K562 (cell line): ENCODE measurements around the gene PLA2G2C. TPM values are rescaled to one million over a fixed set of nuclear protein-coding genes. Genes with fewer than 3 reads are reported as not detected.

ENCODE experiments used
- CTCFL ChIP-seq: IDR thresholded peaks from 2 replicates; pipeline ENCODE4 v1.6.1; 2011; ENCODE audit warnings: borderline replicate concordance, low read depth, mild to moderate bottlenecking, moderate library complexity, low read length; ENCODE audit not compliant: insufficient read depth, poor library complexity, severe bottlenecking
- ELK1 ChIP-seq: sonication (generic); formaldehyde crosslinking; IDR thresholded peaks from 2 replicates; pipeline ENCODE4 v1.8.1; 2022; ENCODE audit warnings: missing genetic modification reagents
- ELK3 ChIP-seq: fragments of 450-650 bp; formaldehyde crosslinking; IDR thresholded peaks from 2 replicates; pipeline ENCODE4 v1.4.0; 2020; ENCODE audit warnings: mild to moderate bottlenecking
- HLTF ChIP-seq: fragments of 450-650 bp; IDR thresholded peaks from 2 replicates; pipeline ENCODE4 v1.6.1; 2016
- HMG20A ChIP-seq: fragments of 450-650 bp; formaldehyde crosslinking; conservative IDR thresholded peaks from 2 replicates; pipeline ENCODE4 v1.4.0; 2020; ENCODE audit warnings: mild to moderate bottlenecking, mixed read lengths
- MAFK ChIP-seq: IDR thresholded peaks from 2 replicates; pipeline ENCODE4 v1.6.1; 2011; ENCODE audit warnings: low read length, improper control_type of control experiment
- MCM2 ChIP-seq: fragments of 450-650 bp; IDR thresholded peaks from 2 replicates; pipeline ENCODE4 v1.6.1; 2017; ENCODE audit warnings: low read depth, mild to moderate bottlenecking
- MYBL2 ChIP-seq, 2 experiments: fragments of 450-650 bp in 1 of 2; sonication (generic) in 1 of 2; formaldehyde crosslinking in 1 of 2; IDR thresholded peaks; 2 replicates each; pipeline versions ENCODE4 v1.6.1 to v1.8.1; 2017 to 2022; ENCODE audit warnings: borderline replicate concordance in 1 of 2, inconsistent platforms in 1 of 2, low read depth in 1 of 2, mild to moderate bottlenecking in 1 of 2, missing genetic modification reagents in 1 of 2, moderate library complexity in 1 of 2
- RBM22 ChIP-seq: fragments of 200-400 bp; formaldehyde crosslinking; IDR thresholded peaks from 2 replicates; pipeline ENCODE4 v1.6.1; 2018; ENCODE audit warnings: low read length, low read depth; ENCODE audit not compliant: poor library complexity, severe bottlenecking
- SETDB1 ChIP-seq: IDR thresholded peaks from one replicate; pipeline ENCODE4 v1.6.1; 2012; ENCODE audit warnings: low read length, control low read depth, inconsistent platforms
- SNIP1 ChIP-seq: fragments of 450-650 bp; IDR thresholded peaks from 2 replicates; pipeline ENCODE4 v1.7.1; 2017; ENCODE audit warnings: low read depth, mild to moderate bottlenecking
- USF2 ChIP-seq: sonication (generic); formaldehyde crosslinking; IDR thresholded peaks from 2 replicates; pipeline ENCODE4 v1.5.0; 2020; ENCODE audit warnings: missing genetic modification reagents
- ZNF232 ChIP-seq: sonication (generic); formaldehyde crosslinking; IDR thresholded peaks from 2 replicates; pipeline ENCODE4 v1.8.0; 2022; ENCODE audit warnings: mild to moderate bottlenecking, missing genetic modification reagents
- ZNF518B ChIP-seq: fragments of 250-450 bp; sonication (Bioruptor Pico); IDR thresholded peaks from 2 replicates; pipeline ENCODE4 v1.5.0; 2021; ENCODE audit warnings: mild to moderate bottlenecking, moderate library complexity
- polyA plus RNA-seq, 8 experiments: library from polyadenylated mRNA; depleted of rRNA in 4 of 8; stranded (reverse) in 5 of 8; unstranded in 3 of 8; fragments of >200 nt; fragmentation: Nextera tagmentation in 2 of 8; fragmentation: Illumina TruSeq in 1 of 8; extraction: Ambion mirVana in 2 of 8; extraction: Trizol in 1 of 8; gene quantifications; 2 replicates each; pipeline versions ENCODE4 v1.2.1 to v1.2.3, GENCODE V29; 2011 to 2014; ENCODE audit warnings: inconsistent platforms in 1 of 8, missing spikeins in 1 of 8
- total RNA-seq, 7 experiments: library from RNA; depleted of rRNA in 6 of 7; stranded (reverse); fragments of >200 nt in 6 of 7; fragmentation: Illumina TruSeq in 2 of 7; extraction: Trizol in 2 of 7; gene quantifications; 2 replicates each; pipeline versions ENCODE4 v1.2.1 to v1.2.3, GENCODE V29; 2011 to 2021; ENCODE audit warnings: low replicate concordance in 1 of 7
- TF ChIP-seq, protein P1 (sequence below), 2 experiments: fragments of 150-350 bp in 1 of 2; IDR thresholded peaks; 2 replicates each; pipeline ENCODE4 v1.6.1; 2012 to 2016; ENCODE audit warnings: low read depth in 2 of 2, low read length in 2 of 2, mild to moderate bottlenecking in 1 of 2, moderate library complexity in 1 of 2

The PLA2G2C gene
- total and polyA plus RNA-seq, 9 of the 15 experiments (the other 6 are each of a cell fraction or from before 2014, with no cell fraction given) = 0.14 to 0.49 (median 0.21) TPM

- TF ChIP-seq ELK3 (CRISPR knock-in tag) (no peak), ZNF518B (CRISPR knock-in tag) (no peak), SNIP1 (no peak), HLTF (no peak), ELK1 (CRISPR knock-in tag) (no peak), MAFK (0 out of 2 replicates have a peak, but pooled peaks have one; percentile 7), CTCFL (no peak), USF2 (no peak), MCM2 (no peak), MYBL2 (IDR thresholded peaks at IDR 0.05; ENCODE audit: low read depth) (peak; percentile 52; the same call in 1 of the 2 replicates), MYBL2 (CRISPR knock-in tag; IDR thresholded peaks at IDR 0.05; ENCODE audit: borderline replicate concordance) (no peak), ZNF232 (CRISPR knock-in tag) (no peak), SETDB1 (no peak), RBM22 (no peak), HMG20A (CRISPR knock-in tag) (no peak)
- TF ChIP-seq, protein P1, sequence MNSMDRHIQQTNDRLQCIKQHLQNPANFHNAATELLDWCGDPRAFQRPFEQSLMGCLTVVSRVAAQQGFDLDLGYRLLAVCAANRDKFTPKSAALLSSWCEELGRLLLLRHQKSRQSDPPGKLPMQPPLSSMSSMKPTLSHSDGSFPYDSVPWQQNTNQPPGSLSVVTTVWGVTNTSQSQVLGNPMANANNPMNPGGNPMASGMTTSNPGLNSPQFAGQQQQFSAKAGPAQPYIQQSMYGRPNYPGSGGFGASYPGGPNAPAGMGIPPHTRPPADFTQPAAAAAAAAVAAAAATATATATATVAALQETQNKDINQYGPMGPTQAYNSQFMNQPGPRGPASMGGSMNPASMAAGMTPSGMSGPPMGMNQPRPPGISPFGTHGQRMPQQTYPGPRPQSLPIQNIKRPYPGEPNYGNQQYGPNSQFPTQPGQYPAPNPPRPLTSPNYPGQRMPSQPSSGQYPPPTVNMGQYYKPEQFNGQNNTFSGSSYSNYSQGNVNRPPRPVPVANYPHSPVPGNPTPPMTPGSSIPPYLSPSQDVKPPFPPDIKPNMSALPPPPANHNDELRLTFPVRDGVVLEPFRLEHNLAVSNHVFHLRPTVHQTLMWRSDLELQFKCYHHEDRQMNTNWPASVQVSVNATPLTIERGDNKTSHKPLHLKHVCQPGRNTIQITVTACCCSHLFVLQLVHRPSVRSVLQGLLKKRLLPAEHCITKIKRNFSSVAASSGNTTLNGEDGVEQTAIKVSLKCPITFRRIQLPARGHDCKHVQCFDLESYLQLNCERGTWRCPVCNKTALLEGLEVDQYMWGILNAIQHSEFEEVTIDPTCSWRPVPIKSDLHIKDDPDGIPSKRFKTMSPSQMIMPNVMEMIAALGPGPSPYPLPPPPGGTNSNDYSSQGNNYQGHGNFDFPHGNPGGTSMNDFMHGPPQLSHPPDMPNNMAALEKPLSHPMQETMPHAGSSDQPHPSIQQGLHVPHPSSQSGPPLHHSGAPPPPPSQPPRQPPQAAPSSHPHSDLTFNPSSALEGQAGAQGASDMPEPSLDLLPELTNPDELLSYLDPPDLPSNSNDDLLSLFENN (IDR thresholded peaks at IDR 0.05; ENCODE audit: low read depth in 2 of 2, low read length in 2 of 2) = peak in 1 of 2 experiments; percentile 84; a peak in 2 of 4 replicates
These were observed 12.6 kb upstream of the PLA2G2C start (continued) for GRCh38 chr1:20198918-20199317.
